ENCODE measurements around the gene BAG1. TPM values are rescaled to one million over a fixed set of nuclear protein-coding genes. Genes with fewer than 3 reads are reported as not detected.

BAG1 gene
- total RNA-seq, 3 donors from 2014 or later (not counting 1 experiment from before 2014, with no cell fraction given), result 83.4 to 102 (median 93.4) TPM

DNA sequence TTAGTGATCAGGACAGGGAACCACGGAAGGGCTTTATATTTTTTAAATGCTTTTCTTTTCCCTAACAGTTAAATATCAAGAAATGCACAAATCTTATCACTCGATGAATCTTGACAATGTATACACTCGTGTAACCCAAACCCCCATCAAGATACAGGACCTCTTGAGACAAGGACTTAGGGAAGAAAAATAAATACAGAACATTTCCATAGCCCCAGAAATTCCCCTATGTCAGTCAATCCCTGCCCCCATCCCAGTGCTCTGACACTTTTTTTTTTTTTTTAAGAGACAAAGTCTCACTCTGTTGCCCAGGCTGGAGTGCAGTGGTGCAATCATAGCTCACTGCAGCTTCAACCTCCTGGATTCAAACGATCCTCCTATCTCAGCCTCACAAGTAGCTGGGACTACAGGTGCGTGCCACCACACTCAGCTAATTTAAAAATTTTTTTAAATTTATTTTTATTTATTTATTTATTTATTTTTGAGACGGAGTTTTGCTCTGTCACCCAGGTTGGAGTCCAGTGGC, 21.8 kb downstream of the BAG1 start:
- H3K4me3 ChIP-seq (ENCODE audit: low read length), result no peak overlapping the region
- H3K27me3 ChIP-seq (ENCODE audit: control insufficient read depth, insufficient read depth, low read length), result no peaks in the 10 kb centered on the region
- H3K4me1 ChIP-seq (ENCODE audit: control insufficient read depth, insufficient read depth, low read length), result no peaks in the 10 kb centered on the region
- H3K4me1 Mint-ChIP-seq, result no peaks in the 10 kb centered on the region
- no peak for TF ChIP-seq CTCF (IDR thresholded peaks at IDR 0.05)
- no peaks in the 10 kb centered on the region for H3K36me3 ChIP-seq (ENCODE audit: control insufficient read depth, insufficient read depth, low read length)
- H3K27me3 Mint-ChIP-seq (ENCODE audit: low read depth in 2 of 2), result peaks cover 0 to 8% of the 10 kb centered on the region in 2 donors
- H3K9me3 Mint-ChIP-seq, result no peaks in the 10 kb centered on the region
- no peak for DNase-seq
- 84% methylated on average over 5 of the region's 6 CpGs for WGBS (ENCODE audit: insufficient coverage)
- H3K27ac Mint-ChIP-seq, result no peak overlapping the region
- ATAC-seq, result no peak
- no peak overlapping the region for H3K27ac ChIP-seq (ENCODE audit: low read length)
- no peaks in the 10 kb centered on the region for H3K9me3 ChIP-seq (ENCODE audit: control insufficient read depth, insufficient read depth, low read length)
- H3K36me3 Mint-ChIP-seq, result no peaks in the 10 kb centered on the region
- intact Hi-C loops (cut with micrococcal nuclease), result no loop called here
- H3K4me3 Mint-ChIP-seq, result no peak overlapping the region

- TF ChIP-seq CTCF (IDR thresholded peaks at IDR 0.05), result no peak
- Mint-ChIP-seq H3K27ac (no peak overlapping the region), H3K27me3 (ENCODE audit: low read depth in 2 of 2) (peaks cover 0 to 11% of the 10 kb centered on the region in 2 donors), H3K9me3 (no peaks in the 10 kb centered on the region), H3K36me3 (no peaks in the 10 kb centered on the region), H3K4me3 (no peak overlapping the region), H3K4me1 (no peaks in the 10 kb centered on the region)
- H3K9me3 ChIP-seq (ENCODE audit: control insufficient read depth, insufficient read depth, low read length), result no peaks in the 10 kb centered on the region
- H3K36me3 ChIP-seq (ENCODE audit: control insufficient read depth, insufficient read depth, low read length), result no peaks in the 10 kb centered on the region
- H3K4me3 ChIP-seq (ENCODE audit: low read length), result no peak overlapping the region
- ATAC-seq (no peak), DNase-seq (no peak)
- H3K4me1 ChIP-seq (ENCODE audit: control insufficient read depth, insufficient read depth, low read length), result no peaks in the 10 kb centered on the region
- WGBS (ENCODE audit: insufficient coverage), result 77% methylated on average over 4 of the region's 5 CpGs
- intact Hi-C loops (cut with micrococcal nuclease), result no loop called here
- H3K27me3 ChIP-seq (ENCODE audit: control insufficient read depth, insufficient read depth, low read length), result no peaks in the 10 kb centered on the region
- no peak overlapping the region for H3K27ac ChIP-seq (ENCODE audit: low read length)
Observed at GRCh38 chr9:33241298-33241697, 23.2 kb downstream of the BAG1 start.

DNA sequence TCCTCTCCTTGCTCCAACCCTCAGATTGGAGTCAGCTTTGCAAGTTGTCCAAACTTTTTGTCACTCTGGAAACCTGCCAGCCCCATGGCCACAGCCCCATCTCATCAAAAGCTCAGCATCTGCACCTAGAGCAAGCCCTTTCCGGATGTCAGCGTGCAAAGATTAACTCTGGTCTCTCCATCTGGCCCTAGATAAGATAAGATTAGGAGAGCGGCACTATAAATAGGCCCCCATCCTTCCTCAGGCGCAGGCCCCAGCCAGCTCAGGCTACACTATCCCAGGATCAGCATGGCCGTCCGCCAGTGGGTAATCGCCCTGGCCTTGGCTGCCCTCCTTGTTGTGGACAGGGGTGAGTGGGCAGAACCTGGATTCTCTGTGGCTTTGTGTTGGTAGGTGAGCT, 24.6 kb downstream of the BAG1 start, which contains the start of gene SPINK4:
SPINK4 (plus strand) TSS at position 247 of the 400 bp plus-strand sequence; CDS start at position 289, 42 bp downstream.
- Mint-ChIP-seq H3K4me3 (no peak within 1 kb of the TSS), H3K4me1 (no peaks in the 10 kb centered on the region), H3K9me3 (no peaks in the 10 kb centered on the region), H3K36me3 (no peaks in the 10 kb centered on the region), H3K27ac (no peak within 1 kb of the TSS), H3K27me3 (ENCODE audit: low read depth in 2 of 2) (peaks cover 0 to 17% of the 10 kb centered on the region in 2 donors)
- H3K4me3 ChIP-seq (ENCODE audit: low read length), result no peak within 1 kb of the TSS
- intact Hi-C loops (cut with micrococcal nuclease), result no loop called here
- 44% methylated on average over 6 of the region's 7 CpGs for WGBS (ENCODE audit: insufficient coverage)
- H3K36me3 ChIP-seq (ENCODE audit: control insufficient read depth, insufficient read depth, low read length), result no peaks in the 10 kb centered on the region
- no peaks in the 10 kb centered on the region for H3K27me3 ChIP-seq (ENCODE audit: control insufficient read depth, insufficient read depth, low read length)
- DNase-seq, result no peak
- no peak for TF ChIP-seq CTCF (IDR thresholded peaks at IDR 0.05)
- H3K4me1 ChIP-seq (ENCODE audit: control insufficient read depth, insufficient read depth, low read length), result no peaks in the 10 kb centered on the region
- no peaks in the 10 kb centered on the region for H3K9me3 ChIP-seq (ENCODE audit: control insufficient read depth, insufficient read depth, low read length)
- no peak within 1 kb of the TSS for H3K27ac ChIP-seq (ENCODE audit: low read length)
- ATAC-seq, result peak in 1 of 3 donors; percentile 43

DNA sequence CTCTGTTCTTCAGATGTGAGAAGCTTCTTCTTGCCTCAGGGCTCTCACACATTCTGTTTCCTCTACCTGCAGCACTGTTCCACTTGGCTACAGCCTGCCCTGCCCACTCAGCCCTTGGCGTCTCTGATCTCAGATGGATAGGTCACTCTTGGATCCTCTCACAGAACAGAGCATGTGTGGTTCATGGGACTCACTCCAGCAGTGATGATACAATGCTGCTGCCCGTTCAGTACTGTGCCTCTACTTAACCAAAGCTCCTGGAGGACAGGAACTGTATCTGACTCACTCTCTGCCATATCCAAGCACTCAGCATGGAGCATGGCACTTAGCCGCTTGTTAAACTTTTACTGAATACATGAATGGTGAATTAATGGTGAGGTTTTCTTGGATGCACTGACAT, 27.9 kb downstream of the BAG1 start:
- H3K9me3 ChIP-seq (ENCODE audit: control insufficient read depth, insufficient read depth, low read length), result no peaks in the 10 kb centered on the region
- H3K4me1 Mint-ChIP-seq, result no peaks in the 10 kb centered on the region
- H3K27me3 ChIP-seq (ENCODE audit: control insufficient read depth, insufficient read depth, low read length), result no peaks in the 10 kb centered on the region
- intact Hi-C loops (cut with micrococcal nuclease), result no loop called here
- no peak overlapping the region for H3K4me3 Mint-ChIP-seq
- no peak for TF ChIP-seq CTCF (IDR thresholded peaks at IDR 0.05)
- ATAC-seq, result no peak
- no peaks in the 10 kb centered on the region for H3K36me3 Mint-ChIP-seq
- H3K27ac ChIP-seq (ENCODE audit: low read length), result no peak overlapping the region
- H3K9me3 Mint-ChIP-seq, result no peaks in the 10 kb centered on the region
- no peak for DNase-seq
- no peak overlapping the region for H3K27ac Mint-ChIP-seq
- H3K4me1 ChIP-seq (ENCODE audit: control insufficient read depth, insufficient read depth, low read length), result no peaks in the 10 kb centered on the region
- H3K27me3 Mint-ChIP-seq (ENCODE audit: low read depth in 2 of 2), result peaks cover 5 to 18% of the 10 kb centered on the region in 2 donors
- no peaks in the 10 kb centered on the region for H3K36me3 ChIP-seq (ENCODE audit: control insufficient read depth, insufficient read depth, low read length)
- no peak overlapping the region for H3K4me3 ChIP-seq (ENCODE audit: low read length)
- WGBS (ENCODE audit: insufficient coverage), result 90% methylated on average over 3 of the region's 3 CpGs
